Measurements from ENCODE around the gene SSRP1.

The SSRP1 gene

GRCh38 chr11:57276169-57276970 lies 59.3 kb downstream of the SSRP1 start:
- no peak for TF ChIP-seq GATA3 (IDR thresholded peaks at IDR 0.05; ENCODE audit: low read depth, low read length)
- TF ChIP-seq GATA2 (IDR thresholded peaks at IDR 0.05; ENCODE audit: low read depth, low read length), result no peak
